NCI-H2081 (cell line): Measurements from ENCODE around the gene RAB41.
"Not testable (repeated sequence)": the region's sequence is repeated elsewhere in the genome, so short reads cannot be mapped to it uniquely, and the experiment has no call there.

ENCODE experiments used
- DNase-seq, 2 experiments: peaks; one replicate each; lab custom pipeline; 2025; lab: John Stamatoyannopoulos, UW

The RAB41 gene

DNA sequence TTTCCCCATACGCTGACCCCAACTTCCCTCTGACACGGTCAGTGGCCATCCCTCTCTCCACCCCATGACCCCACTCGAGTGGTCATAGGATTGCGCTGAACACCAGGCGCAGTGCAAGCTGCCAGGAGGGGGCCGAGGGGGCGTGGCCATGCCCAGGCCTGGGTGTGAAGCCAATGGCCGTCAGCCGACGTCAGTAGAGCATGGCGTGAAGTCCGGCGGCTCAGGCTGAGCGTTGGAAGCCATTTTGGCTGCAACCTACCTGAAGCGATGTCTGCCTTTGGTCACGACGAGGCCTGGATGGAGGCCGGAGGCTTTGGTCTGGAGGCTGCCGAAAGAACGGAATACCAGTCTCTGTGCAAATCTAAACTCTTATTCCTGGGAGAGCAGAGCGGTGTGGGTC, at the start of gene RAB41:
Gene RAB41 (plus strand): TSS at position 222 of the 400 bp plus-strand sequence. CDS start 46 bp downstream, at position 268.
- DNase-seq: no peak

DNA sequence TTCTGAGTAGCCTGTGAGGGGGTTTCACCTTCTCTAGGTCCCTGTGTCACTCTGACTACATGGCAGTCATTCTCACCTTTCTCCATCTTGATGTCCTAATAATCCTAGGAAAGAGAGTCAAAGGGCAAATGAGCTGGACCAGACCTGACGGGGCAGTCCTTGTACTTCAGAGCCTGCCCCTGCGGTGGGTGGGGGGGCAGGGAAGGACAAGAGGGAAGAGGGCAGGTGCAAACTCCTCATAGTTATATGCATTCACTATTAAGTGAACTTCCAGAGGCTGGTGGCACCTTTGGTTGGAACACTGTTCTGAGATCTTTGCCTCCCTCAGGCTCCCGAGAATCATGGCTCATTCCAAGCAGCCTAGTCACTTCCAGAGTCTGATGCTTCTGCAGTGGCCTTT, 47.6 kb upstream of the RAB41 start, which contains the start of gene AWAT1:
Gene AWAT1 (plus strand): TSS at position 301 of the 400 bp plus-strand sequence. CDS start 41 bp downstream, at position 342.
- no peak for DNase-seq

DNA sequence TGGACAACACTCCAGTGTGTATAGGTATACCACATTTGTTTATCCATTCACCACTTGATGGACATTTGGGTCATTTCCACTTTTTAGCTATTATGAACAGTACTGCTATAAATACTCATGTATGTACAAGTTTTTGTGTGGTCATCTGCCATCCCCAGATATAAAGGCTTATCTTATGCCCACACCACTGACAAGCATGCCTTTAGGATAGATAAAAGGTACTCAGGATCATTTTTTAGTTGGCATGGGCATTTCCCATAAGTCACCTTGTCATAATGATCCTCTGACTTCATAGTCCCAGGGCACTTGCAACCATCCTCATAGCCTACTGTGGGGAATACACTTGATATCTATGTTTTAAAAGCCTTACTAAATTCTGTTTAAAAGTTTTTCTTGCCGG, 41.2 kb upstream of the RAB41 start:
- DNase-seq: no peak

DNA sequence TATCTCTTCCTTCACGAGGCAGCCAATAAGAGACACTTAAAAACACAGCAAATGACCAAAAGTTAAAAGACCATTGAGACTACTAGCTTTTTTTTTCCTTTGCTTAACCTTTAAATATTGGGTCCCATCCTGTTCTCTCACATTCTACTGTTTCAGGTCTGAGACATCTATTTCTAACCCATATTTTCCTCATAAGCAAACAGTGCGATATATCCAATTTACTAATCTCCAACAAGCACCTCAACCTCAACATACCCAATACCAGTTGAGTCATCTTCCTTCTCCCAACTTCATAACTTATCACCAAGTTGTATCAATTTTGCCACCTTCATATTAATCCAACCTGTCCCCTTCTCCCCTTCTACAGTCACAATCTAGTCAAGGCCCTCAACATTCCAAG, 40.5 kb upstream of the RAB41 start:
- DNase-seq: no peak

DNA sequence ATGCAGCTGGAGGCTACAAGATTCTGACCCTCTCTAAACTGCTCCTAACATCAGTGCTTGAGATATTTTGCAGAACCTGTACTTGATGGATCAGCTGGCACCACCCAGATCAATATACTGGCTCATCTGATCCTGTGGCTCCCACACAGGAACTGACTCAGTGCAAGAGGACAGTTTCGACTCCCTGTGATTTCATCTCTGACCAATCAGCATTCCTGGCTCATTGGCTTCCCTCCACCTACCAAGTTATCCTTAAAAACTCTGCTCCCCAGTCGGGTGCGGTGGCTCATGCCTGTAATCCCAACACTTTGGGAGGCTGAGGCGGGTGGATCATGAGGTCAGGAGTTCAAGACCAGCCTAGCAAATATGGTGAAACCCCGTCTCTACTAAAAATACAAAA, 38.4 kb upstream of the RAB41 start:
- DNase-seq: not testable (repeated sequence)

DNA sequence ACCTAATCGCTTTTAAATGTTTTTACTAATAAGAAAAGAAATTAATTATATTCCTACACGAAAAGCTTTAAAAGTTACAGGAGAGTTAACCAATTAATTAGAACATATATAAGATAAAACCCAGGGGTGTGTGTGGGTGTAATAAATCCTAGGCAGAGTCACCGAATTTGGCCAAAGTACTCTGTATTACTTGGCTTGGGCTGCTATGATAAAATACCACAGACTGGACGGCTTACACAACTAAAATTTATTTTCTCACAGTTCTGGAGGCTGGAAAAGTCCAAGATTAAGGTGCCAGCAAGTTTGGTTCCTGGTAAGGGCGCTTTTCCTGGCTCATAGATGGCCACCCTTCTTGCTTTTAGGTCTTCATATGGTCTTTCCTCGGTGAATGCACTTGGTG, 37.1 kb upstream of the RAB41 start:
- no peak for DNase-seq

DNA sequence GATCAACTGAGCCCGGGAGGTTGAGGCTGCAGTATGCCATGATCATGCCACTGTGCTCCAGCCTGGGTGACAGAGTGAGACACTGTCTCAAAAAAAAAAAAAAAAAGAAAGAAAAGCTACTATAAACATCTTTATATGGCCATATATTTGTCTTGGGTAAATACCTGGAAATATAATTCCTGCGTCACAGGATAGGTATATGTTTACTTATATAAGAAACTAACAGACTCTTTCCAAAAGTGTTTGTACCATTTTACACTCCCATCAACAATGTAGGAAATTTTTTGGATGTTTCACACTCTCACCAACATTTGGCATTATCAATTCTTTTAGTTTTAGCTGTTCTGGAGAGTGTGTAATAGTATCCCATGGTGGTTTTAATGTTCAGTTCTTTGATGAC, 34.7 kb upstream of the RAB41 start:
- no peak for DNase-seq

DNA sequence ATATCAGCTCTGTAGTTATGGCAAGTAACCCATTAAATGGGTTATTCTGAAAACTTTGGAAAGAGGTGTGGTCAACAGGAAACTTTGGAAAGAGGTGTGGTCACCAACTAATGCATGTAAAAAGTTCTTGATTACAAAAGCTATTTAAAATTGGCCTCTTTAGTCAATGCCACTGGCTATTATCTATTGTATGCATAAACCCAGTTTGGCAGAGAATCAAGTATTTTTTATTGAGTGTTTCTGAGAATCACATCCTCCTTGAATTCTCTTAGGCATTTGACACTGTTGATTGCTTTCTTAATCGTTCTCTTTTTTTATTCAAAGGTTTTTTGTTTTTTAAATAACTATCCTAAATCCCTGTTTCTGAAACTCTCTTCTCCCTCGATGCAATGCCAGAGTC, 29.5 kb upstream of the RAB41 start:
- no peak for DNase-seq

DNA sequence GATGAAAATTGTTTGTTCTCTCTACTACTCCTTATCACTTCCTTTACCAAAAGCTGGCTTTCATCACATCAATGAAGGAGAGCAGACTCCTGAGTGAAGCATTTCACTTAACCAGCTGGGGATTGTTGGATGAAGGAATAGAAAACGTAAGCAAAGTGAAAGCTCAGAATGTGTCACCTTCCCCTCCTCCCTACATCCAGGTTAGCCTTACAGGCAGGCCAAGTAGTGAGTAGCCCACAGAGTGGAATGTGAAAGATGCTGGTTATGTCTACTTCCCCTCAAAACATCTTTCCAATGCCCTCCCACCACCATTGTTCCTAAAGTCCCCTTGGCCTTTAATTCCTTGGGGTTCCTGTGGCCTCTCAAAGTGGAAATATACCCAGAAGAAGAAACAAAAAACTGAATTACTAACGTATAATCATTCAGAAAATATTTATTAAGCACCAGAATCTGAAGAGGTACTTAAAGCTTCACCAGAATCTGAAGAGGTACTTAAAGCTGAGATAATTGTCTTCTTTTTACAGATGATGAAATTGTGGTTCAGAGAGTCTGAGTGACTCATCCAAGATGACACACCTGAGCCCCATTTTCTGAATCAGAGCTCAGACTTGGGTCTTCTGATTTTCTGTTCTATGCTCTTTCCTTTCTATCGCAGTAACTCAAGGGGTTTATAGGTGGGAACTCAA, 28.5 kb upstream of the RAB41 start:
- no peak for DNase-seq

DNA sequence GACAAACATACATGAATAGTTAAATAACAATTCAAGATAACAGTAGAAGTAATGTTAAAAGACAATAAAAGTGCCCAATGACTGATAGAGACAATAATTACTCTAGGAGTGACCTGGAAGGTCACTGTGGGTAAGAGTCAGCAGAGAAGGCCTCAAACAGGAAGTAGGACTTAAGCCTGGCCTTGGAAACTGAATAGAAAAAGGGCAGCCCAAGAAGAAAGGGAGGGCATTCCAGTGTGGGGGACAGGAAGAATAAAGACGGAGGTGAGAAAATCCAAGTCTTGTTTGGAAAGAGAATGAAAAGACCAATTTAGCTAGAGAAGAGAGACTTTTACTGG, 27.9 kb upstream of the RAB41 start:
- DNase-seq: no peak

DNA sequence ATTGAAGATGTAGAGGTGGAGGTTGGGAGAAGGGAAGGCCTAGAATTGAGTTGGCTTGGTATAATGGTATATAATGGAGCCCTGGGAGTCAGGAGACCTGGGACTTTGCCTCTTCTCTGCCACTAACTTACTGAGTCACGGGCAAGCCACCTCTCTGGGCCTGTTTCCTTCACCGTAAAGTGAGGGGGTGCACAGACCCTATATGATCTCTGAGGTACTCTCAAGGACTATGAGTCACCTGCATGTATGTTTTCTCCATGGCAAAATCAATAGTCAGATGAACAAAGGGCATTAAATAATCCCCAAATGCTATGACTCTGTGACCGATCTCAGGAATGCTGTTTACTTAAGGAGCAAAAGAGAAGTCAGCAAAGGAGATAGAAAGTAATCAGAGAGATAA, 27.1 kb upstream of the RAB41 start:
- DNase-seq: no peak

GRCh38 chrX:70255452-70255851, 26.5 kb upstream of the RAB41 start:
- no peak for DNase-seq

GRCh38 chrX:70257423-70258288, 24.3 kb upstream of the RAB41 start:
- DNase-seq: no peak

GRCh38 chrX:70260104-70260503, 21.9 kb upstream of the RAB41 start, which contains the start of gene P2RY4:
TSS of gene P2RY4 (minus strand) at chrX:70260204. CDS start at chrX:70259624, 580 bp downstream.
- no peak for DNase-seq

DNA sequence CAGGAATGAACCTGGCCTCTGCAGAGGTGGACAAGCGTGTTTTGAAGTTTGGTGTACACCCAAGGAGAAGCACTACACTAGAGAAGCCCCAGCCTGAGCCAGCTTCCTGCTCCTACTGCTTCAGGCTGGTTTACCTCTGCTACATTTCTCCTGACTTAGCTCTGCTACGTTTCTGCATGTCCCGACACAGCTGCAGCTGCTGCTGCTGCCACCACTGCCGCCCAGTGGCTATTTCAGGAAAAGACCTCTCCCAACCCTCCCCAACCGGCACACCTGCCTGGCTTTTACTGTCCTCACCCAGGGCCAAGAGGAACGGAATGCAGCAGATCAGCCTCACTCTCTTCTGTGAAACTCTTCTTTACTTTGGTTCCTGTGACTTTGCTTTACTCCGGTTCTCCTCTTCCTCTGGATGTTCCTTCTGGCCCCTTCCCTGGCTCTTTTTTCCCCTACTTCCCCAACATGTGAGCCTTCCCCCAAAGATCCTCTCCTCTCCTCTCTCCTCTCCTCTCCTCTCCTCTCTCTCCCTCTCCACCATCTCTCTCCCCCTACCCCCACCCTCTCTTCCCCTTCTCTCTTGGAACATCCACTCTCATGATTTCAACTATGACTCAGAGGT, 18.9 kb upstream of the RAB41 start:
- DNase-seq: peak; percentile 44 to 57

GRCh38 chrX:70264784-70265183, 17.2 kb upstream of the RAB41 start:
- DNase-seq: no peak

DNA sequence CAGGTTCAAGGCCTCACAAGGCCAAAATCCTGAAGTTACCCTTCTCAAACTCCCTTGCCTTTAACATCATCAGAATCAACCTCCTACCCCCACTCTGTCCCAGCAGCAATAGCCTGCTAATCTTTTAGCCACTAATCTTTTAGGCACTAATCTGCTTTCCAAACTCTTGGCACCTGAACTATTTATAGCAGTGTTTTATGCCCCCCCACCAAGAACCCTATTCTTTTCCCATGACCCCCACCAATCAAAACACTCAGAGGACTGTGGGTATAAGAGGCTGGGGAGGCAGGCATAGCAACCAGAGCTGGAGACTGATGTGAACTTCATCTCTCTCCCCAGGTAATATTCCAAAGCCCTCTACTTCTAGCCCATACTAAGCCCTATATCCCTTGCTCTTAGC, 13.9 kb upstream of the RAB41 start, which contains the start of gene ARR3:
Gene ARR3 (plus strand): TSS at position 301 of the 400 bp plus-strand sequence. CDS start 1,052 bp downstream, outside the sequence.
- DNase-seq: no peak

- not testable (repeated sequence) for DNase-seq
These were observed 7.9 kb upstream of the RAB41 start for GRCh38 chrX:70274029-70274428.

DNA sequence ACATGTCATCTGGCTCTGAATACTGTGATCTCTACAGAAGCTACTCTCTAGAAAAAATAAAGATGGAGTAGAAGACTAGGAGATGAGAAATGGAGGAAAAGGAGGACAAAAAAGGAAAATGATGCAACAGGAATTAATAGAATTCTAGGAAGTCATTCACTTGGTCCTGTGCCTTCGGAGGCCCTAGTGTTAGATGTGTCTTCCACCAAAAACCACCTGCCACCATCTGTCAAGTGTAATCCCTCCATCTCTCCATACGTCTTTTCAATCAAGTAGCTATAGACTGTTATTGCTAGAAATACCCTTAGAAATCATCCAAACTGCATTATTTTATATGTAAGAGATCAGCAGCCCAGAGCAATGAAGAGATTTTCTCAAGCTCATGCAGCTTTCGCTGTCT, 2.9 kb upstream of the RAB41 start:
- no peak for DNase-seq

DNA sequence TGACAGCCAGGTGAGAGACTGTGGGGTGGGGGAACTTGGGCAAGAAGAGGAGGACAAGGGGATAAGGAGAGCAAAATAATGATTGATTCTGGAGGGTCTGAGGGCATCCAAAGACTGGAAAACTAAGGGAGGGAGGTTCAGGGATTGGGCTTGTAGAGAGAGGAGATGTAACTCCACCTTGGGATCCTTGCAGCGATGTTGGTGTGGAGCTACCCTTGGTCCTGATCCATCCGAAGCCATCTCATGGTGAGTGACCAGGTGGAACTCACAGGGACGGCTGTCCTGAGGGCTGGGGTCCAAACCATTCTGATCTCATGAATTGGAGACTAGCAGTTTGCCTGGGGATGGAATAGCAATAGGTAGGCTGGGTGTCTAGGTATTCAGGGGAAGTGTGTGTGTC, 1.4 kb upstream of the RAB41 start:
- DNase-seq: no peak

- no peak for DNase-seq
These were observed 7.3 kb downstream of the RAB41 start for GRCh38 chrX:70289168-70289792.
